OCI-LY1 (cell line): ENCODE measurements around the gene FANCC.
A peak's percentile ranks its signal among the peaks of the same experiment; 100 is the strongest.

Experiments used
- H2AFZ ChIP-seq: fragments of 200-600 bp; sonication (generic), shearing (Covaris generic); 2 replicates; pipeline ENCODE4 v1.6.0; 2014; ENCODE audit warnings: antibody characterized with exemption, mild to moderate bottlenecking, low read length
- H3F3A ChIP-seq: fragments of 200-600 bp; sonication (generic), shearing (Covaris generic); 2 replicates; pipeline ENCODE4 v1.6.0; 2014; ENCODE audit warnings: mild to moderate bottlenecking, antibody characterized with exemption, low read length, moderate library complexity; ENCODE audit not compliant: insufficient read depth
- H3K27ac ChIP-seq: fragments of 200-600 bp; sonication (generic); 2 replicates; pipeline ENCODE4 v1.5.1; 2014; ENCODE audit warnings: low read length, mixed run types, mild to moderate bottlenecking, low read depth; ENCODE audit not compliant: poor library complexity, severe bottlenecking
- H3K27me3 ChIP-seq: fragments of 200-600 bp; sonication (generic); 2 replicates; pipeline ENCODE4 v1.6.0; 2014; ENCODE audit warnings: antibody characterized with exemption, mild to moderate bottlenecking, low read length, moderate library complexity; ENCODE audit not compliant: insufficient read depth
- H3K36me3 ChIP-seq: fragments of 200-600 bp; sonication (generic); 2 replicates; pipeline ENCODE4 v1.6.1; 2014; ENCODE audit warnings: mild to moderate bottlenecking, antibody characterized with exemption, low read length, moderate library complexity, mixed read lengths; ENCODE audit not compliant: insufficient read depth
- H3K4me1 ChIP-seq: fragments of 200-600 bp; sonication (generic); 2 replicates; pipeline ENCODE4 v1.5.1; 2014; ENCODE audit warnings: mild to moderate bottlenecking, low read length, moderate library complexity; ENCODE audit not compliant: insufficient read depth, severe bottlenecking
- H3K4me2 ChIP-seq: fragments of 200-600 bp; sonication (generic), shearing (Covaris generic); 2 replicates; pipeline ENCODE4 v1.6.1; 2014; ENCODE audit warnings: low read length
- H3K4me3 ChIP-seq: fragments of 200-600 bp; sonication (generic); 2 replicates; pipeline ENCODE4 v1.5.1; 2014; ENCODE audit warnings: low read length, low read depth, mild to moderate bottlenecking, mixed read lengths; ENCODE audit not compliant: poor library complexity, severe bottlenecking
- H3K79me2 ChIP-seq: fragments of 200-600 bp; shearing (Covaris generic); 2 replicates; pipeline ENCODE4 v1.6.1; 2016; ENCODE audit warnings: mixed run types, low read length, mixed read lengths; ENCODE audit not compliant: insufficient read depth
- H3K9ac ChIP-seq: fragments of 200-600 bp; sonication (generic), shearing (Covaris generic); 2 replicates; pipeline ENCODE4 v1.6.1; 2014; ENCODE audit warnings: mild to moderate bottlenecking, low read length, mixed read lengths
- H3K9me2 ChIP-seq: fragments of 200-600 bp; sonication (generic), shearing (Covaris generic); 2 replicates; pipeline ENCODE4 v1.6.1; 2014; ENCODE audit warnings: low read depth, mild to moderate bottlenecking, low read length, mixed read lengths
- H3K9me3 ChIP-seq: fragments of 200-600 bp; shearing (Covaris generic); 2 replicates; pipeline ENCODE4 v1.6.1; 2014; ENCODE audit warnings: low read length, mixed read lengths
- H4K20me1 ChIP-seq: fragments of 200-600 bp; sonication (generic), shearing (Covaris generic); 2 replicates; pipeline ENCODE4 v1.6.0; 2016; ENCODE audit warnings: mild to moderate bottlenecking, low read length; ENCODE audit not compliant: insufficient read depth
- EZH2 ChIP-seq: fragments of 200-600 bp; sonication (generic), shearing (Covaris generic); IDR thresholded peaks from 2 replicates; pipeline ENCODE4 v1.8.0; 2017; ENCODE audit warnings: borderline replicate concordance, mixed run types, mild to moderate bottlenecking, antibody characterized with exemption, low read length, moderate library complexity, mixed read lengths
- TF ChIP-seq, protein P1 (sequence below): fragments of 200-600 bp; sonication (generic), shearing (Covaris generic); IDR thresholded peaks from 2 replicates; pipeline ENCODE4 v1.5.1; 2017; ENCODE audit warnings: mild to moderate bottlenecking, antibody characterized with exemption, low read length, moderate library complexity, mixed read lengths

FANCC gene, protein sequence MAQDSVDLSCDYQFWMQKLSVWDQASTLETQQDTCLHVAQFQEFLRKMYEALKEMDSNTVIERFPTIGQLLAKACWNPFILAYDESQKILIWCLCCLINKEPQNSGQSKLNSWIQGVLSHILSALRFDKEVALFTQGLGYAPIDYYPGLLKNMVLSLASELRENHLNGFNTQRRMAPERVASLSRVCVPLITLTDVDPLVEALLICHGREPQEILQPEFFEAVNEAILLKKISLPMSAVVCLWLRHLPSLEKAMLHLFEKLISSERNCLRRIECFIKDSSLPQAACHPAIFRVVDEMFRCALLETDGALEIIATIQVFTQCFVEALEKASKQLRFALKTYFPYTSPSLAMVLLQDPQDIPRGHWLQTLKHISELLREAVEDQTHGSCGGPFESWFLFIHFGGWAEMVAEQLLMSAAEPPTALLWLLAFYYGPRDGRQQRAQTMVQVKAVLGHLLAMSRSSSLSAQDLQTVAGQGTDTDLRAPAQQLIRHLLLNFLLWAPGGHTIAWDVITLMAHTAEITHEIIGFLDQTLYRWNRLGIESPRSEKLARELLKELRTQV

DNA sequence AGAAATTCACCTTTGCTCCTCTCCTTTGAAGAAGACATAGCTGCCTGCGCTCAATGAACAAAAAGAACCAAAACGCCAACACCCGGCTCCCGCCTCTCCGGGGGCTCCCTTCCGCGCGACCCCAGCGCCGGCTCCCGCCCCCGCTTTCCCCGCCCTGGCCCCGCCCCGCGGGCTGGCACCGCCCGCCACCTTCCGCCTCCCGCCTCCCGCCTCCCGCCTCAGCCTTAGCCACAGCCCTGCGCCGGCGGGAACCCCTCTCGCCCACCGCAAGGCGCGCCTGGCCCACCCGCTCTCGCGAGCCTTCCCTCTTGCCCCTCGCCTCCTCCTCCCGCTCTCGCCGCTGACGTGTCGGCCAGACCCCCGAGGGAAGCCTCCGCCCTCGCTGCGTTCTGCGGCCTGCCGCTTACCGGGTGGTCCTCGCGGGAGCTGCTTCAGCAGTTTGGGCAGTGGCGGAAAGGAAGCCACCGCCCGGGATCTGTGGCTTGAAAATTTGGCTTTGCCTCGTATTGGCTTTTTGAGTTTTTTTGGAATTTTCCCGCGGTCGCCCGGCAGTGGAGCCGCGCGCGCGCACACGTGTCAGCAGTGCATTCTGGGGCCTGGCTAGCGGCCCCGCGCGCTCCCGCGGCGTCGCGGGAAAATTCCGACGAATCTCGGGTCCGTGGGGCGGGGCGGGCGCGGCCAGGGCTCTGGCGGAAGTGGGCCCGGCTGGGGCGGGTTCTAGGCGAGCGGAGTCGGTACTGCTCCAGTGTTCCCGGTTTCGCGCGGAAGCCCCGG lies at the start of gene FANCC:
Gene FANCC (minus strand): TSS at position 591 of the 774 bp plus-strand sequence. CDS start 68,418 bp downstream, outside the sequence.
- Histone ChIP-seq H3K4me3 (peak within 1 kb of the TSS; percentile 74), H3K9me3 (no peaks in the 10 kb centered on the region), H3K36me3 (no peaks in the 10 kb centered on the region), H3K4me2 (peak within 1 kb of the TSS; percentile 80), H4K20me1 (no peaks in the 10 kb centered on the region), H3K79me2 (no peaks in the 10 kb centered on the region), H3K27ac (peak within 1 kb of the TSS; percentile 69), H3K9ac (peak within 1 kb of the TSS; percentile 81), H2AFZ (no peak within 1 kb of the TSS), H3F3A (no peaks in the 10 kb centered on the region), H3K4me1 (peaks cover 25% of the 10 kb centered on the region), H3K27me3 (no peaks in the 10 kb centered on the region), H3K9me2 (no peaks in the 10 kb centered on the region)
- TF ChIP-seq EZH2 = no peak
- TF ChIP-seq, protein P1, sequence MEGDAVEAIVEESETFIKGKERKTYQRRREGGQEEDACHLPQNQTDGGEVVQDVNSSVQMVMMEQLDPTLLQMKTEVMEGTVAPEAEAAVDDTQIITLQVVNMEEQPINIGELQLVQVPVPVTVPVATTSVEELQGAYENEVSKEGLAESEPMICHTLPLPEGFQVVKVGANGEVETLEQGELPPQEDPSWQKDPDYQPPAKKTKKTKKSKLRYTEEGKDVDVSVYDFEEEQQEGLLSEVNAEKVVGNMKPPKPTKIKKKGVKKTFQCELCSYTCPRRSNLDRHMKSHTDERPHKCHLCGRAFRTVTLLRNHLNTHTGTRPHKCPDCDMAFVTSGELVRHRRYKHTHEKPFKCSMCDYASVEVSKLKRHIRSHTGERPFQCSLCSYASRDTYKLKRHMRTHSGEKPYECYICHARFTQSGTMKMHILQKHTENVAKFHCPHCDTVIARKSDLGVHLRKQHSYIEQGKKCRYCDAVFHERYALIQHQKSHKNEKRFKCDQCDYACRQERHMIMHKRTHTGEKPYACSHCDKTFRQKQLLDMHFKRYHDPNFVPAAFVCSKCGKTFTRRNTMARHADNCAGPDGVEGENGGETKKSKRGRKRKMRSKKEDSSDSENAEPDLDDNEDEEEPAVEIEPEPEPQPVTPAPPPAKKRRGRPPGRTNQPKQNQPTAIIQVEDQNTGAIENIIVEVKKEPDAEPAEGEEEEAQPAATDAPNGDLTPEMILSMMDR = no peak

DNA sequence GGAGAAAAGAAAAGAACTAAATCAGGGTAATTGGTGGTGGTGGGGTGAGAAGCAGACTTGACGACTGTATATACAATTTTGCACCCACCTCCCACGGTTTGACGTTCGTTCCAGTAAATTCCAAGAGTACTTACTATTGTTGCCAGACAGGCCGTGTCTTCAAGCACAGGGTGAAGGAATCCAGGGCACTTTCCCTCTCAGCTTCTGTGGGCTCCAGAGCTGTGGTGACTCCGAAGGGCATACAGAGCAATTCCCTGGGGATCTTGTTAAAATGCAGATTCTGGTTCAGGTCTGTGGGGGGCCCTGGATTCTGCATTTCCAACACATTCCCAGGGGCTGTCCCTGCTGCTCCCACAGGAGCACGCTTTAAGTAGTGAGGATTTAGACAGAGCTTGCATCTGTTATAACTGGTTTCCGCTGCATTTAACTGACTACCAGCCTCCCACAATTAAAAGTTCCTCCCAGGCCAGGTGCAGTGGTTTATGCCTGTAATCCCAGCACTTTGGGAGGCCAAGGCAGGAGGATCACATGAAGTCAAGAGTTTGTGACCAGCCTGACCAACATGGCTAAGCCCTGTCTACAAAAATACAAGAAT lies 49.3 kb upstream of the FANCC start:
- Histone ChIP-seq H3K9ac (no peak overlapping the region), H3K79me2 (no peaks in the 10 kb centered on the region), H3K9me3 (no peaks in the 10 kb centered on the region), H3F3A (no peaks in the 10 kb centered on the region), H4K20me1 (no peaks in the 10 kb centered on the region), H3K36me3 (no peaks in the 10 kb centered on the region), H3K27ac (no peak overlapping the region), H3K4me2 (no peak overlapping the region), H3K4me1 (no peaks in the 10 kb centered on the region), H3K27me3 (peaks cover 12% of the 10 kb centered on the region), H2AFZ (no peak overlapping the region), H3K9me2 (no peaks in the 10 kb centered on the region), H3K4me3 (no peak overlapping the region)
- TF ChIP-seq, protein P1 = no peak
- TF ChIP-seq EZH2 = no peak

DNA sequence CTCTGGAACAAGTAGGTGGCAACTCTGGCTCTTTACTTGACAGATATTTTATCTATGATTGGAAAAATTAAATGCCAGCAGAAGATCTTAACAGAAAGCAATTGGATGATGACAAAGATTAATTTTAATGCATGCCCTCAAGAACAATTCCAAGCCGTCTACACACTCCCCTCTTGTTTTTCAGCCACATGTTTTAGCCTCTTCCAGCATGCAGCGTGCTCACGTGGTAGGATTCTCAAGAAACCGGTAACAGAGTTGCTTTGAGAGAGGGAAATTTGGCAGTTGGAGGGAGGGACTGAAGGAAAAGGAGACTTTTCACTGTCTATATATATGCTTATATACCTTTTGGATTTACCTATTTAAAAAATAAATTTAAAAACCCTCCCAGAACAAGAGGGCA lies 48.3 kb upstream of the FANCC start:
- TF ChIP-seq, protein P1 = no peak
- TF ChIP-seq EZH2 = no peak

More for the DNA sequence above, 48.3 kb upstream of the FANCC start:
- Histone ChIP-seq H3K9me2 (no peaks in the 10 kb centered on the region), H3K4me2 (no peak overlapping the region), H3F3A (no peaks in the 10 kb centered on the region), H4K20me1 (no peaks in the 10 kb centered on the region), H3K9me3 (no peaks in the 10 kb centered on the region), H3K27ac (no peak overlapping the region), H2AFZ (no peak overlapping the region), H3K4me1 (no peaks in the 10 kb centered on the region), H3K4me3 (no peak overlapping the region), H3K27me3 (peaks cover 12% of the 10 kb centered on the region), H3K79me2 (no peaks in the 10 kb centered on the region), H3K36me3 (no peaks in the 10 kb centered on the region), H3K9ac (no peak overlapping the region)
